Measurements from ENCODE around the gene SCFD1.

Gene SCFD1

GRCh38 chr14:30770376-30770775 is 148.3 kb downstream of the SCFD1 start:
- no peak overlapping the region for H3K4me3 ChIP-seq (ENCODE audit: low read depth, low read length)
- DNase-seq (ENCODE audit: low read depth) = no peak
- TF ChIP-seq, protein P1, sequence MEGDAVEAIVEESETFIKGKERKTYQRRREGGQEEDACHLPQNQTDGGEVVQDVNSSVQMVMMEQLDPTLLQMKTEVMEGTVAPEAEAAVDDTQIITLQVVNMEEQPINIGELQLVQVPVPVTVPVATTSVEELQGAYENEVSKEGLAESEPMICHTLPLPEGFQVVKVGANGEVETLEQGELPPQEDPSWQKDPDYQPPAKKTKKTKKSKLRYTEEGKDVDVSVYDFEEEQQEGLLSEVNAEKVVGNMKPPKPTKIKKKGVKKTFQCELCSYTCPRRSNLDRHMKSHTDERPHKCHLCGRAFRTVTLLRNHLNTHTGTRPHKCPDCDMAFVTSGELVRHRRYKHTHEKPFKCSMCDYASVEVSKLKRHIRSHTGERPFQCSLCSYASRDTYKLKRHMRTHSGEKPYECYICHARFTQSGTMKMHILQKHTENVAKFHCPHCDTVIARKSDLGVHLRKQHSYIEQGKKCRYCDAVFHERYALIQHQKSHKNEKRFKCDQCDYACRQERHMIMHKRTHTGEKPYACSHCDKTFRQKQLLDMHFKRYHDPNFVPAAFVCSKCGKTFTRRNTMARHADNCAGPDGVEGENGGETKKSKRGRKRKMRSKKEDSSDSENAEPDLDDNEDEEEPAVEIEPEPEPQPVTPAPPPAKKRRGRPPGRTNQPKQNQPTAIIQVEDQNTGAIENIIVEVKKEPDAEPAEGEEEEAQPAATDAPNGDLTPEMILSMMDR (IDR thresholded peaks at IDR 0.05; ENCODE audit: low read depth, low read length, missing control alignments) = no peak

DNA sequence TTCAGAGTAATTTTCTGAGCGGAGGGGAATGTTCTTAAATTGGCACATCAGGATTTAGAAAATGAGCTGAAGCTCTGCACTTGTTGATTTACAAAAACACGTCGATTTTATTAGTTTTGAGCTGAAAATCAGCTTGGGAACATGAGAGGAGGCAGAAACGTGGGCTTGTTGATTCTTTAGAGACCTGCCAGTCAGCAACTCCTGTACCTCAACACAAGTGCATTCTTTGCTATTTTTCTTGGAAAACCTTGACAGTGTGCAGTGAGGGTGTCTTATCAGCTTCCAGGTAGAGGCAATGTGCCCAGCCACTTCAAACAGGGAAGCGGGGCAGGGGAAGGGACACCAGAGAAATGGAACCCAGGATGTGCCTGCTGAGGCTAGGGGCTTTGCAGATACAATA is 149.5 kb downstream of the SCFD1 start:
- no peak overlapping the region for H3K4me3 ChIP-seq (ENCODE audit: low read depth, low read length)
- DNase-seq (ENCODE audit: low read depth) = no peak
- TF ChIP-seq, protein P1 (IDR thresholded peaks at IDR 0.05; ENCODE audit: low read depth, low read length, missing control alignments) = no peak

GRCh38 chr14:30779210-30779609 is 157.1 kb downstream of the SCFD1 start:
- no peak for DNase-seq (ENCODE audit: low read depth)
- TF ChIP-seq, protein P1 (IDR thresholded peaks at IDR 0.05; ENCODE audit: low read depth, low read length, missing control alignments) = no peak
- no peak overlapping the region for H3K4me3 ChIP-seq (ENCODE audit: low read depth, low read length)
